Skeletal muscle cell (primary cell): ENCODE results near the gene C6orf120.

Experiments
- DNase-seq: peaks from one replicate; pipeline ENCODE4 v3.0.0-alpha.2; 2010; ENCODE audit warnings: low read depth
- H3K4me3 ChIP-seq: 2 replicates; pipeline ENCODE4 v1.5.1; 2011; ENCODE audit warnings: low read depth, mild to moderate bottlenecking, control low read depth, low read length, moderate library complexity

C6orf120 gene

DNA sequence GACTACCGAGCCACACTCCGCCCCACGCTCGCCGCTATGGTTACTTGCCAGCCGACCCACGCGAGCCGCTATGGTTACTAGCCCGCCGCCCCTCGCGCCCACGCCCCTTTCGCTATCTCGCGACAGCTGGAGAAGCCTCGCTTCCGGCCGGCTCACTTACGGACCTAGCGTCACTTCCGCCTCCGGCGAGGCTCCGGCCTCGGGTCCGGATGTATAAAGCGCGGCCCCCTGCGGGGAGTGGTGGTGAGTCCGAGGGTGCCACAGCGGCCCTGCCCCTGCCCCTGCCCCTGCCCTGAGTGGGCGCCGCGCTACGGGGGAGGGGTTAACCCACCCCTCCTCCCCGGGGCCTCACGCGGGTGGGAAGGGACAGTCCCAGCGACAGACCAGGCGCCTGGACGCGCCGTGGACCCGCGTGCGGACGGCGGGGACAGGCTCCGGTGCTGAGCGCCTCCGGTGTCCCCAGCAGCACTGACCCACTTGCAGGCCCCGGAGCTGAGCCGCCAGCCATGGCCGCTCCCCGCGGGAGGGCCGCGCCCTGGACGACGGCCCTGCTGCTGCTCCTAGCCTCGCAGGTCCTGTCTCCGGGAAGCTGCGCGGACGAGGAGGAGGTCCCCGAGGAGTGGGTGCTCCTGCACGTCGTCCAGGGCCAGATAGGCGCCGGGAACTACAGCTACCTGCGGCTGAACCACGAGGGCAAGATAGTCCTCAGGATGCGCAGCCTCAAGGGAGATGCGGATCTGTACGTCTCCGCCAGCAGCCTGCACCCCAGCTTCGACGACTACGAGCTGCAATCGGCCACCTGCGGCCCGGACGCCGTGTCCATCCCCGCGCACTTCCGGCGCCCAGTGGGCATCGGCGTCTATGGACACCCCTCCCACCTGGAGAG is at the start of gene C6orf120, which contains the start of gene WDR27:
Gene C6orf120 (plus strand): TSS at position 173 of the 886 bp plus-strand sequence. CDS start 334 bp downstream, at position 507.
Gene WDR27 (minus strand): TSS at position 76 of the 886 bp plus-strand sequence. CDS start 13,024 bp downstream, outside the sequence.
- H3K4me3 ChIP-seq: peak within 1 kb of the TSS; percentile 96
- peak; percentile 86 for DNase-seq

DNA sequence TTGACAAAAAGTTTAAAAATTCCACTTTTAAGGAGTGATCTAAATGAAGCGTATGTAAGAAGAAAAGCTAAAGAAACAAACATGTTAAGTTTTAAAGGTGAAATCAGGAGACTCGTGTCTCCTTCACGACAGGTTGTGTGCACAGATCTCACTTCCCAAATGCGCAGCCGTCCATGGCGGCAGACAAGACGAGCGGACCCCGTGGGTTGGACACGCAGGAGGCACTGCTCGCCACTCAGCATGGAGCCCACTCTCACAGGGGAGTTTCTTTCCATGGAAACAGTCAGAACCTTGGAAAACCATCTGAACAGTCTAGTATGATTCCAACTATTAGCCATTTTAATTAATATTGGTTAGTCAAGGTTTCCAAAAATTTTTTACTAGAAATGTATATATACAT is 49.0 kb upstream of the C6orf120 start:
- no peak for DNase-seq
- H3K4me3 ChIP-seq: no peak overlapping the region

DNA sequence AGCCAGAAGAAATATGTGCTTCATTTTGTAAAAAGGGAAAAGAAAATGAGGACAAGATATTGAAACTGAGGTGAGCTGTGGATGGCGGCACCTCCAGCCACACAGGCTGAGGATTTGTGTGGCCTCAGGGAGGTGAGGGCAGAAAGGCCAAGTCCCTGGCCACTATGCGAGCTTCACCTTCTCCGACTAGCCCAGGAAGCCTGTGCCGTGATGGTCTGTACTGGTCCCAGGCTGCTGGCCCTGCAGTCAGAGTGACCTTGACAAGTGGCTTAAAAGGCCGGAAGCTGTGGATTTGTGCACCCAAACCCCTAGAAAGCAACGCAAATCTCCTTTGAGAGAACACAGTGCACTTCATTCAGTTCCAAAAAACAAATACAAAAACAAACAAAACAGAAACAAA is 48.2 kb upstream of the C6orf120 start:
- no peak for DNase-seq
- no peak overlapping the region for H3K4me3 ChIP-seq

DNA sequence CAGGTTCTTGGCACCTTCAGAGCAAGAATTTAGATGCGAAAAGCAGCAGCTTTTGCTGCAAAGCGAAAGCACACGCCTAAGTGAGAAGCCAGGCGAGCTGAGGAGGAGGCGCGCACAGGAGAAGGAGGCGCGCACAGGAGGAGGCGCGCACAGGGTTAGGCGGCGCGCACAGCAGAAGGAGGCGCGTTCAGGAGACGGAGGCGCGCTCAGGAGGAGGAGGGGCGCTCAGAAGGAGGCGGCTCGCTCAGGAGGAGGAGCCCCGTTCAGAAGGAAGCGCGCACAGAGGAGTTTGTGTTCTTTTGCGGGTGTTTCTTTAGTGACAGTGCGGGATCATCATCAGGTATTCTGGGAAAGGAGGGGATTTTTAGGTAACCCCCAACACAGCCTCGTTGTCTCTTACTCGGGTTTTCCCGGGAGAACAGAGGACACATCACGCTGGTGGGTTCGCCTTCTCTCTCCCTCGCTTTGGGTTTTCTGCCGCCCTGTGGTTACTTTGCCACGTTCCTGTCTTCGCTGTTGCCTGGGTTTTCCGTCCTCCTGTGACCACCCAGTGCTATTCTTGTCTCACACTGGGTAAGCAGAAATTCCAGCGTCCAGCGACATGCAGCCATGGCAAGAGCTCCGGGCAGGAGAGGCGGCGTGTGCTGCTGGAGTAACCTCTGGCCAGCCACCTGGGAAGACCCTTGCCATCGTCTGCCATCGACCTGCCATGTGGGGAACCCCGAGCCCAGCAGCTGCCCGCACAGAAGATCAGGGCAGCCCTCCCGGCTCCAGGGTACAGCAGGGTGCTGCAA is 47.1 kb upstream of the C6orf120 start:
- DNase-seq: no peak
- H3K4me3 ChIP-seq: no peak overlapping the region

DNA sequence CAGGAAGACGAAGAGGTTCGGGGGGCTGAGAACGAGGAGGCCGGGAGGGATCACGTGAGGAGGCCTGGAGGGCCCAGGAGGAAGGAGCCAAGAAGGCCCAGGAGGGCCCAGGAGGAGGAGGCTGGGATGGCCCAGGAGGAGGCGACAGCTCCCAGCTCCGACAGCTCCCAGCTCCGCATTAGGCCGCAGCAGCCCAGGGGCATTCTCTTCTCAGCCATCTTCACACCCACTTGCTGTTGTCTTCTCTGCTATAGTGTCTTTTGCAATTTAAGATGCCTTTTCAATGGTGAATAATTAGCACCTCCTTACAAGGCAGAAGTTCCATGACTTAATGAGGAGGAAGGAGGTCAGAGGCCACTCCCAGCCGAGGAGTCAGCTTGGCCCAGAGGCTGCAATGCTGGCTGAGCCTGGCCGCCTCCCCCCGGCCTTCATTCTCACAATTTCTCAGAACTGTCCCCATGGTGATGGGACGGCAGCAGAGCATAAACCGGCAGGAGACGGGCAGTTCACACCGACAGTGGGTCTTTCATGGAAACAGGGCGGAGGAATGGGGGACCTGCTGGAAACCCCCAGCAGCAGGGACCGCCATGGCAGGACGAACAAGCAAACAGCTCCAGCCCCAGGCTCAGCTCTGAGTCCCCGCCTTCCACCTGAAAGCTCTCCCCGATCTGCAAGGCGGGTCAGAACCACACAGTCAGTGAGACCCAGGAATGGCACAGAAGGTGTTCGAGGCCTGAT is 45.2 kb upstream of the C6orf120 start:
- no peak overlapping the region for H3K4me3 ChIP-seq
- DNase-seq: no peak

DNA sequence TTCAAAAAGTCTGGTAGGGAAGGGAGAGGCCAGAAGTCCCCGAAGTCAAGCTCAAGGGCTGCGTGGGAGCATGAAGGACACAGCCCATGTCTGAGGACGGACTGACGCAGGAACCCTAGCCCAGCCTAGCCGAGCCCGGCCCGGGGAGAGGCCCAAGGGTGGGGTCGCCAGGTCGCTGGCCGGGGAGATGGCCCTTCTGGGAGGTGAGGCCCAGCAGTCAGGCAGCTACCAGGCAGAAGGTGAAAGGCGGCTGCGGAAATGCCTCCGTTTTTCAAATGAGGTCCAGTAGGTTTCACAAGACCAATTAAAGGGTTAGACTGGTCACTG is 44.7 kb upstream of the C6orf120 start:
- H3K4me3 ChIP-seq: no peak overlapping the region
- DNase-seq: no peak

DNA sequence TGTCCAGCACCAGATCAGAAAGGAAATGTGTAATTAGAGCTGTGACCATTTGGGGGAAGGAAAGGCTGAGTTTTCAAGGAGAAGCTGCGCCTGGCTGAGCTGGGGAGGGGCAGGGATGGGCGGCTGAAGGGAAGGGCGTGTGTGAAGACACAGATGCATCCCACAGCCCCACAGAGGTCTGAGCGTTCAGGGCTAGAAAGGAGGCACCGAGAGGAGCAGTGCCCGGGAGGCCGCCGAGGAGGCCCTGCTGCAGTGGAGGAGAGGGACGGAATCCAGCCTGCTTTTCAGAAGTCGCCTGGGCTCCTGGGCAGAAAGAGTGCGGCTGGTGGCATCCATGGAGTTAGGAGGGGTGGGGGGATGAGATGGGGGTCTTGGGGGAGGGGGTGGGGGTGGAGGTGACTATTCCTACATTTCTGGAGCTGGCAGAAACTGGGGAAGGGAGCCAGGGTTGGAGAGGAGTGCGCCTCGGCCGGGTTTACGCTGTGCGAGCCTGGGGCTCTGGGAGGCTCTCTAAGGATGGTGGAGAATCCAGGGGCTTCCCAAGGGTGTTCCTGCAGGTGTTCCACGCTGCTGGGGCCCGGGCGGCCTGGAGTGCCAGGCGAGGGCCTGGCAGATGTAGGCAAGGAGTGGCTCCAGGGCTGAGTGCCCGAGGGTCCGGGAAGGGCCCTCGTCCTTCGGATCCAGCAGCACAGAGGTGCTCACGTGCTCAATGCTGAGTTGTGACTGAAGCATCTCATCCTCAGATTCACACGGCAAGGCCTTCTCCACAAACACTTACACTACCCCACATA is 41.9 kb upstream of the C6orf120 start:
- DNase-seq: no peak
- no peak overlapping the region for H3K4me3 ChIP-seq

DNA sequence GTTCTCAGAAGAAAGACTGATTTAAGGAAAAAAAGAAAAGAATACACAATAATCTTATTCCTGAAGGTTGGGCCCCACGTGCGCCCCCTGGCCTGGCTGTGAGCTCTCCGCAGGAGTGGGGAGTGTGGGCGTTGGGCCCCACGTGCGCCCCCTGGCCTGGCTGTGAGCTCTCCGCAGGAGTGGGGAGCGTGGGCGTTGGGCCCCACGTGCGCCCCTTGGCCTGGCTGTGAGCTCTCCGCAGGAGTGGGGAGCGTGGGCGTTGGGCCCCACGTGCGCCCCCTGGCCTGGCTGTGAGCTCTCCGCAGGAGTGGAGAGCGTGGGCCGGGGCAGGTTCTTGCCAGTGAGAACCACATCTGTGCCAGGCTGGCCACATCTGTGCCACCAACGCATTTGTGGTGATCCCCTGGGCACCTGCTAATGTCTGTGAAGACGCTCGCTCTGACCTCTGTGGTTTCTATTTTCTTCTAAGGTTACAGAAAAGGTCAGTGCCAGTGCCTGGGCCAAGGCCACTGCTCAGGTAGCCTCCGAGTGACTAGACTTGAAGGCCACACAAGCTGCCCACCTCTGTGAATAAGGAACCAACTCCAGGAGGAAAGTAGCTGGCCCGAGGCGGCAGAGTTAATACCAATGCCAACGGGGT is 41.1 kb upstream of the C6orf120 start:
- DNase-seq: no peak
- H3K4me3 ChIP-seq: no peak overlapping the region

DNA sequence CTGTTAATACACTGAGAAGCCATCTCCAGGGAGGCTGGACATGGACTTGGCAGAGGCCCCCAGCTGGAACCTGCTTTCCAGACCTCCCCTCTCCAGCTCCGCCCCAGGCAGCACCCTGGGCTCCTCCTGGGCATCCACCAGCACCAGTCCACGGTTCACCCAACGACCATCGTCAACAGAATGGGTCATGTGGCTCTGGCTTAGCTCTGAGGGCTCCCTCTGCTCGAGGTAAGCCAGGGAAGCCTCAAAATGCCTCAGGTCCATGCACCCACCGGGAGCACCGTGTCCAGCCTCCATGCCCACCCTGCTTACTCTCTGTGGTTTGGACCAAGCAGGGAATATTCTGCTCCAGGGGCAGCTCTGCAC is 40.6 kb upstream of the C6orf120 start:
- H3K4me3 ChIP-seq: no peak overlapping the region
- no peak for DNase-seq

DNA sequence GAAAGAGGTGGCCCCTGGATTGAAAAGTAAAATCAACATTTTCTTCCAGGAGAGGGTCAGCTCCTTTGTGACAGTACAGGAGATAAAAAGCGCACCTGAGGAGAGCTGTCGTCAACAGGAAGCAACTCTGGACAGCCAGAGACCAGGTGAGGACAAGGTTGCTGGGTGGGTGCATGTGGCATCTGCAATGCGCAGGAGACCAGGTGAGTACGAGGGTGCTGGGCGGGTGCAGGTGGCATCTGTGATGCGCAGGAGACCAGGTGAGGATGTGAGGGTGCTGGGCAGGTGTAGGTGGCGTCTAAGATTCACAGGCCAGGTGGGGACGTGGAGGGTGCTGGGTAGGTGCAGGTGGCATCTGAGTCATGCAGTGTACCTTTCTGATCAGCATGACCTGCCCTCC is 38.5 kb upstream of the C6orf120 start:
- no peak for DNase-seq
- no peak overlapping the region for H3K4me3 ChIP-seq

DNA sequence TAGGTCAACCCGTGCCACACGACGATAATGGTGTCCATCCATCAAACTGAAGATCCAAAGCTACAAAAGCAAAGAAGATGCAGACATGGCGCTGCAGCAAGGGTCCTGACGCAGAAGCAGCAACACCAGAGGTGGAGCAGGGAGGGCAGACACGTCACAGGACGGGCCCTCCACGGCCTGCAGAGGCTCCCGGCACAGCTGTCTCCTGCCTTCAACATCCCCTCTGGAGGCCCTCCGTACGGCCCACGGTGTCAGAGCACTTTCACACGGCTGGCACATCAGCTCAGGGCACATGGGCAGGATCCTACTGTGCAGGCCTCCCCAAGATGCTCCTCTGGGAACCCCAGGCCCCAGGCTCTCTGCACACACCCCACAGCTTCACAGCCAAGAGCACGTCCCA is 37.7 kb upstream of the C6orf120 start:
- DNase-seq: no peak
- H3K4me3 ChIP-seq: no peak overlapping the region

DNA sequence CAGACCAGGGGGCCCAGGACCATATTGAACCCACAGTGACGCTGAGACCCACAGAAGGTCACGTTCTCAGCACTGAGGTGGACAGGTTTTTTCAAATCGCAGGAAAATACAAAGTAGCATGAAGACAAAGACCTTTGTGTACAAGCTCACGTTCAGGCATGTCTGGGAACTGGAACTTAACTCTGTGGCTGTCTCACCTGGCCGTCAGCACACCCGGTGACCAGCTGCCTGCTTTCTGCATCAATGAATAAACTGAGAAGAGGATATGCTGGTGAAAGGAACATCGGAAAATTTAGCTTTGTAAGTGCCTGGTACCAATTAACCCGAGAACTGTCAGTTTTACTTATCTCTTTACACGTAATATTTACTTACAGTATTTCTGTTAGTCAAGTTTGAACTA is 36.6 kb upstream of the C6orf120 start:
- no peak for DNase-seq
- no peak overlapping the region for H3K4me3 ChIP-seq

DNA sequence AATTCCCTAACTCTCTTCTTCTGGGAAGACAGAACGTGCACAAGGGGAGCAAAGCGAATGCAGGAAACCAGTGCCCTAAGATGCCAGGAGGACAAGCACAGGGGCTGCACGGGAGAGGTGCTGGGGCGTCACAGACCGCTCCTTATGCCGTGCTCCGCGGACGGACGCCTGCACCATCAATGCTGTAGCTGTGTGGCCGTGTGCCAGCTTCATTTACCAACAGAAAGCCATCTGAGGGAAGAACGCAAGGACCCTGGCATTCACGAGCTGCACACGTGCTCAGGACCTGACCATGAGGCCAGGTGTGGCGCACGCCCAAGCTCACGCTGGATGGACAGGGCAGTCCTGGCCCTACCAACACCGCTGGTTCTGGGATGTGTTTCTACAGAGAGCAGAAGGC is 35.5 kb upstream of the C6orf120 start:
- H3K4me3 ChIP-seq: no peak overlapping the region
- DNase-seq: no peak

DNA sequence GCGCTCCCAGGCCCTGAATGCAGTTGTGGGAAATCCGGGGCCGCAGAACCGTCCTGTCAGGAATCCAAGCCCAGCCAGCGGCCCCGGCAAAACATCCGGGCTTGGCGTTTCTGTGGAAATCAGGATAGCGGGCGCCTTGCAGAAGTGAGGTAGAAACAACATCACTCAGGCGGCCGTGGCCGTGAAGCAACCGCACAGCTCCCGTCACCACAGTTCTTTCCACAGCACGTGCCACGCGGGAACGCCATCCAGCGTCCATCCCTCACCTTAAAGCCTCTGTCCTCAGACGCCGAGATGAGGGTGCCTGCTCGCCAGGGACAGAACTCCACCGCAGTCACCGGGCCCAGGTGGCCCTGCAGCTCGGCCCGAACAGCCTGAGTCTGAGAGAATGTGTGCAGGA is 34.2 kb upstream of the C6orf120 start:
- no peak for DNase-seq
- H3K4me3 ChIP-seq: no peak overlapping the region

DNA sequence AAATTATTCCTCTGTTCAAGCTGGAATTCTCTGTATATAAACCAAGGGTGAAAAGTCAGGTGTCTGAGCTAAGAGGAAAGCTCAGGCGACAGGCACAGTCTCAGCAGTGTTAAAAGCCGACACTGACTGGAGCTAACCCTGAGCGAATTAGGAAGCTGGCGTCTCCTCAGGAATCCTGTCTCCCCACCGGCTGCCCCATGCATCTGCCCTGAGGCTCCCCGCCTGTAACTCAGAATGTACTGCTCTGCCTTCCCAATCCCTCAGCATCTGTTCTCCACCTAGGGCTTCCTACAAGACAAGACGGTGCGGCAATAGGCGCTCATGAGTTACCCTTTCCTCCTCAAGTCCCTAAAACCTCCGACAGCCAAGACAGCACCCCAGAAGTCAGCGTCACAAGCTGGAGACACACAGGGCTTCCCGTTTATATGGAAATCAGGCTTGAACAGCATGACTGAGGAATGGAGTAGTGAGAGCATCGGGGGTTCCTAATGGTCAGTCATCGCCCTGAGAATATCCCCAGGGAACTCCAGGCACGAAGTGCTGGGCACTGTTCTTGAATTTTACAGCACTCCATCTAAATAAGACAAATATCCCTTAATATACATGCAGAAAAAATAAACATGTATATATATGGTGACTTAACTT is 33.6 kb upstream of the C6orf120 start:
- no peak for DNase-seq
- no peak overlapping the region for H3K4me3 ChIP-seq

DNA sequence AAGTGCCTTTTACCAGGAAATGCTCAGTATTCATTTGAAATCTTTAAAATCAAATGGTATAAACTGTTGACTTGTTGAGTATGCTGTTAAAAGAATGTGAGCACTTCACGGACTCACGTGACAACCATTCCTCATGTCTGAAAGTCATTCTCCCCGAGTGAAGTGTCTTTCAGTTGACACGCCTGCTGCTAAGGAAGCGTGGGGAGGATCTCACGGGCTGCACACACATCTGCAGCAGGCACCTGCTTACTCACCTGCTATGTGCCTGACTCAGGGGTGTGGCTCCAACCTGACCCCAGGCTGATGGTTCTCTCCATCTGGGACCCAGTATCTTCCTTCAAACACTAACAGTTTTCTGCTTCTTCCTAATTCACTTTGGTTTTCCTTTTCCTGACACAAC is 32.8 kb upstream of the C6orf120 start:
- DNase-seq: no peak
- H3K4me3 ChIP-seq: no peak overlapping the region

DNA sequence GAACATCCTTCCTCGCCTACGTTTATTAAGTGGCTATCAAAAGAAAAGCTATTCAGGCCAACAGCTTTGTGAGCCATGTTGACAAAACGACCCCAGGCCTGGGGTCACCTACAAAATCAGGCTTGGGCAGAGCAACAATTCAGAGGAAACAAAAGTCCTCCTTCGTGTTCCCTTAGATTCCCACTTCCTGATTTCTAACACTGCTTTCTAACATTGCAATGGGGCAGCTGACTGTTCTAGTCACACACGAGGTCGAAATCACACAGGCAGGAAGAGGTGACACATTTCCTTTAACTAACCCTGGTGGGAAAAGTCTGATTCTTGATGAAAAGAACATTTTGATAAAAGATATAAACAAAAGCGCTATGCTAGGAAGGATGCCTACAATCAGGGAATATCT is 32.0 kb upstream of the C6orf120 start:
- no peak for DNase-seq
- H3K4me3 ChIP-seq: no peak overlapping the region

DNA sequence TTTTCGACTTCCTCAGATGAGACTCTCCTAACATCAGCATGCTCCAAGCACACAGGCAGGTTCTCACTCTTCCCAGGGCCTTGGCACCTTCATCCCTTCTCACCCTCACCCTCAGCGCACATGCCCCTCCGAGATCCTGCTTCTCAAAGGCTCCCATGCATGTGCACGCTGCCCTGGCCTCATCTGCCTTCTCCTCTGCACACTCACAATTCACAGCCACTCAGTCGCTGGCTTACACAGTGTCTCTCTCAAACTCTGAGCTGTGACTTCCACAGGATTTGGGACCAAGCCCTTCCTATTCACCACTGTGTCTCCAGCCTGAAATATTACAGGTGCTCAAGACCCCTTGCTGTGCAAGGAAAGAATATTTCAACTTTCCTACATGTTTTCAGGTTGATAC is 30.4 kb upstream of the C6orf120 start:
- DNase-seq: no peak
- H3K4me3 ChIP-seq: no peak overlapping the region
